ENCODE results near the gene EIF2S3B.

Gene EIF2S3B

DNA sequence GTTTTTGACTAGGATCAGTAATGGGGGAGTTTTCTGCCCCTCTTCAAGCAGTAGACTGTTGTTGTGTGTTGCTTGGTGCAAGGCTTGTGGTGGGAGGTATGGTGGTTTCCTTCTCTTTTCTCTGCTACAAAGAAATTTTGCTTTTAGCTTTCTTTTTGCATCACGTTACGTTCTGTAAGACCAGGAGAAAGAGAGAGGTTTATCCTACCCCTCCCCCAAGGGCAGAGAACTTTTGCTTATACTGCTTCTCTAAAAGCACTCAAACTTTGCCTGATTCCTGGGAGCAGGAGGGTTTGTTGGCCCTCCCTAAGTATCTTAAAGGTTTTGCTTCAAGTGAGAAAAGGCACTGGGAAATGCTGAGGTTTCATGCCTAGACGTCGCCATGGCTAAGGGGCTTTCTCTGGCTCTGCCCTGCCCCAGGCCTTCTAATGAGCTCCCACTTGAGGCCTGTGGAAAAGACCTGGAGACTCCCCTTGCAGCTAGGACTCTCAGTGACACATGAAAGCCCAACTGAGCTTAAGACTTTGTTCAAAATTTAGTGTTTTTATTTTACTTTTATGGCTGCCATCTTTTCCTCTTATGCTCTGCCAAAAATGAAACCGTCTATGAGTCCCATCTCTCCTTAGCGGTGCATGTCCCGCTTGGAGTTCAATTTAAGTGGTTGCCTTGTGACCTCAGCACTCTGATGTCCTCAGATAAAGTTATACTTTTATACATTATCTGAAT is 49.2 kb downstream of the EIF2S3B start:
- no peak for DNase-seq (ENCODE audit: low read depth)

DNA sequence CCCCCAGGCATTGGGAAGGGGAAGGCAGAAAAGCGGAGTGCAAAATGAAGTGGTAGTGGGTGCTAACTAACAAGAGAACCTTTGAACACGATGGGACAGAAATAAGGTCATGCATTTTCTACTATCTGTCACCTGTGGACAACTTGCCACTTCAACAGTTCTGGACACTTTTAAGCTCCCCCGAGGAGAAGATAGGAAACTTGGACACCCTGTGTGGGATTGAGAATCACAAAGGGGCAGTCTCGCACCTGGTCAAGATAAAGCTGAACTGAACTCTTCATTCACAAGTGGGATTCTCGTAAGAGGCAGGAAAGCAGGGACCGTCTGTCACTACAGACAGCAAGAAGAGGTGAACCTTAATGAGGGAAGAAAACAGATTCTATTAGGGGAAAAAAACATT is 51.6 kb downstream of the EIF2S3B start:
- DNase-seq (ENCODE audit: low read depth) = no peak

DNA sequence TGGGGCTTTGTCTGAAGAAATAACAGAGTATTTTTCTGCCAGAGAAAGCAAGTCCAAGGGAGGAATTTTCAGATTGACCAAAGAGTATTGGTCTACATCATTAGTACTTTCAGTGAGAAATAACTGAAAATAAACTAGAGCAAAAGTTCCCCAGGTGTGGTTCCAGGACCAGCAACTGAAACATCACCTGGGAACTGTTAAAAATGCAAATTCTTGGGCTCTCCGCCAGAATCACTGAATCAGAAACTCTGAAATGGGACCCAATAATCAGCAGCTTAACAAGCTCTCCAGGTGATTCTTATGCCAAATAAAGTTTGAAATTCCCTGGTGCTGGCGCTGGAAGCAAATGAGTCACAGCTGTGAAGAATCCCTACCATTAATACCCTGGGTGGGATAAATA is 52.1 kb downstream of the EIF2S3B start:
- no peak for DNase-seq (ENCODE audit: low read depth)
